Subcutaneous adipose tissue (tissue), 4 donors: Measurements from ENCODE around the gene CTBS. TPM values are rescaled to one million over a fixed set of nuclear protein-coding genes. Genes with fewer than 3 reads are reported as not detected.

ENCODE experiments used
- total RNA-seq, 4 donors: library from RNA; depleted of rRNA; stranded (reverse); fragments of >200 nt; gene quantifications; one replicate each; pipeline ENCODE4 v1.1.0, GENCODE V29; 2016
- TF ChIP-seq, protein P1 (sequence below): fragments of 450-650 bp; IDR thresholded peaks from one replicate; pipeline ENCODE4 v1.5.1; 2016; ENCODE audit warnings: low read depth, mild to moderate bottlenecking, control low read depth, antibody characterized with exemption, moderate library complexity

The CTBS gene
- total RNA-seq, 4 donors from 2014 or later, result 13.0 to 26.5 (median 20.1) TPM

DNA sequence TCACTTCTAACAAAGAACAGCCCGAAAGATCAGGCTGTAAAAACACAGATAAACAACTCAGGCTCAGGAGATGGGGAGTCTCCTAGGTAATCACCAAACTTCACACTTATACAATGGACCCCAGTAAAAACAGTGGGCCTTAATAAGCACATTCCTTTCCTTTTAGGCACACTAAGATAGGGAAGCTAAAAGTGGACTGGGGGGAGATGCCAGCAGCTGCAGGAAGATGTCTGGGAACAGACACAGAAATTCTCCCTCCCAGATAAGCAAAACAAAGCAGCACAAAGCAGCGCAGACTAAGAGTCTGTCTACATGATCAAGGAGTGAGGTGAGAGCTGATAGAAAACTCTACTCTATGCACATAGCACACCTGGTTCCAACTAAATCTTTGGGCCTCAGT lies 29.0 kb upstream of the CTBS start:
- TF ChIP-seq, protein P1, sequence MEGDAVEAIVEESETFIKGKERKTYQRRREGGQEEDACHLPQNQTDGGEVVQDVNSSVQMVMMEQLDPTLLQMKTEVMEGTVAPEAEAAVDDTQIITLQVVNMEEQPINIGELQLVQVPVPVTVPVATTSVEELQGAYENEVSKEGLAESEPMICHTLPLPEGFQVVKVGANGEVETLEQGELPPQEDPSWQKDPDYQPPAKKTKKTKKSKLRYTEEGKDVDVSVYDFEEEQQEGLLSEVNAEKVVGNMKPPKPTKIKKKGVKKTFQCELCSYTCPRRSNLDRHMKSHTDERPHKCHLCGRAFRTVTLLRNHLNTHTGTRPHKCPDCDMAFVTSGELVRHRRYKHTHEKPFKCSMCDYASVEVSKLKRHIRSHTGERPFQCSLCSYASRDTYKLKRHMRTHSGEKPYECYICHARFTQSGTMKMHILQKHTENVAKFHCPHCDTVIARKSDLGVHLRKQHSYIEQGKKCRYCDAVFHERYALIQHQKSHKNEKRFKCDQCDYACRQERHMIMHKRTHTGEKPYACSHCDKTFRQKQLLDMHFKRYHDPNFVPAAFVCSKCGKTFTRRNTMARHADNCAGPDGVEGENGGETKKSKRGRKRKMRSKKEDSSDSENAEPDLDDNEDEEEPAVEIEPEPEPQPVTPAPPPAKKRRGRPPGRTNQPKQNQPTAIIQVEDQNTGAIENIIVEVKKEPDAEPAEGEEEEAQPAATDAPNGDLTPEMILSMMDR, result no peak

- TF ChIP-seq, protein P1, result no peak
These were observed 26.6 kb upstream of the CTBS start for GRCh38 chr1:84600796-84601195.

DNA sequence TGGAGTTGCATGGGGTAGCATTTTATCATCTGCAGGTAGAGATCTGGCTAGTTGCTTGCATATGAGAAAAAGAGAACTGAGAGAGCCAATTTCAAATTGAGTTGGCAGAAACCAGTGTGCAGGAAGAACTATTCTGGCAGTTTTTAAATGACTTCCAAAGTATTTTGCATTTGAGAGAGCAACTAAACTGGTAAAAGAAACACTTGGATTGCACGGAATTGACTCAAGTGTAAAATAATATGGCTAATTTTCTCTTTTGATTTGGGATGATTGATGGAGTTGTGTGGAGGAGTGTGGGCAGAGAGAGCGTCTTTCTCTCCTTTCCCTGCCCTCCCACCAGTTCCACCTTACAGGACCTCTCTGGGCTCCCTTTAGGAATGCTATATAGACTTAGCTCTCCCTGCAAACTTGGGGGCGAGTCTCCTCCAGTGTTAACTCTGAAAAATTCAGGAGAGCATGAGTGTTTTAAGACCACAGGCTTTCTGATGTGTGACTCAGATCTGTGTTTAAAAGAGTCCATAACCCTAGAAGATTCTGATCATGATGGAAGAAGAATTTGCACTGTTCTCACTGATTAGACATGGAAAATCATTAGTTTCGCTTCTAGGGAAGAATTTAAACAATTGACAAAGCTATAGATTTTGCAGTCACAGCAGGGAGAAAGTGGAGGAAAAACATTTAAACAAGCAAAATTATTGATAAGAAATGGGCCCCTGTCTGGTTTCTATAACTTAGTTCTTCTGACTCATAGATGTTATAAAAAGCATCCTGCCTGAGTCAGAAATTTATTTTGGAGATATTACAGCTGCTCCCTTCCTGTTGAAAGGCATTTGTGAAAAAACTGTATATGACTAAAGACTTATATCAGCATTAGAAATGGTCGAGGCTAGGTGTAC lies 24.9 kb upstream of the CTBS start:
- TF ChIP-seq, protein P1, result no peak

DNA sequence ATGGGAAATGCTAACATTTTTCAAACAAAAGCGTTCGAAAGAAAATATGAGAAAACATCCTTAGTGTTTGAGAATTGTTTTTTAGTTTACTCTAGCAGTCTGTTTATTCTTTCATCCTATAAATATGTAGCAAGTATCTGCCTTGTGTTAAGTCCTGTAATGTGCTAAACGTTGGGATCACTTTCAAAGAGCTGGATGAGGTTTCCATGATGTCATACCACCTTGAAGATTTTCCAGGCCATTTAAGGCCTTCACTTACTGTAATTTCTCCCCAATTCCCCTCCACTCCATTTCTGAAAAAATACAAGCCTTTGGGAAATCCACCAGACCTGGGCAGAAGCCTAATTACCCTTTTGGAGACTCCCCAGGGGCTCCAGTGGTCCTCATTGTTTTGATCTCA lies 24.2 kb upstream of the CTBS start:
- TF ChIP-seq, protein P1, result no peak

DNA sequence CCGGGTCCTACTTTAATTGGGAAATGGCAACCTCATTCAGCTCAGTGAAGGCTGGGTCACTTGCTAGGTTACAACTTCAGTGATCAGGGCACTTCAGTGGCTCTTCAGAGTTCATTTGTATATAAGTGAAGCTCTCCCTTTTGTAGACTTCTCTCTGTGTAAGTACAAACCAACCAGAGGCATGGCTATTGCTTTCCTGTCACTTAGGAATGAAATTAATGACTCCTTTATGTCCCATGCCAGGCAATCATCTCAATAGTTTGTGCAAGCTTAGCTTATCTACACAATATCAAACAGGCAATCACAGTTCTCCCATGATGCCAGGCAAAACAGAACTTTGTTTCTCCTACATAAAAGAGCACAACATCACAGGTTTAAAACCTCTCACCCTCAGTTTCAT lies 22.8 kb upstream of the CTBS start:
- TF ChIP-seq, protein P1, result no peak

DNA sequence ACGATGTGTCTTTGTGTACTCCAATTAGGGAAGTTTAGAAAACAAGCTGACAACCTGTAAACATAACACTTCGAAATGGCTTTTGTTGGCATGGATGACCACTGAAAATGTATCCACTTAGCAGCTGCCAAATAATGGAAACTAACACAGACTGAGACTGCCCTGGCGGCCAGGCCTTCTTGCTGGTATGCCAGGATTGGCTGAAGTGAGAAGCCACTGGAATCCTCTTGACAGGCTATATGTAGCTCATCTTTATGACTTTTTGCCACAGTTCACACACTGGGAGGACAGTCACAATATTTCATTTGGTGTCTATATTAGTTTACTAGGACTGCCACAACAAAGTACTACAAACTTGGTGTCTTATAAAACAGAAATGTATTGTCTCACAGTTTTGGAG lies 12.9 kb upstream of the CTBS start:
- TF ChIP-seq, protein P1, result no peak

DNA sequence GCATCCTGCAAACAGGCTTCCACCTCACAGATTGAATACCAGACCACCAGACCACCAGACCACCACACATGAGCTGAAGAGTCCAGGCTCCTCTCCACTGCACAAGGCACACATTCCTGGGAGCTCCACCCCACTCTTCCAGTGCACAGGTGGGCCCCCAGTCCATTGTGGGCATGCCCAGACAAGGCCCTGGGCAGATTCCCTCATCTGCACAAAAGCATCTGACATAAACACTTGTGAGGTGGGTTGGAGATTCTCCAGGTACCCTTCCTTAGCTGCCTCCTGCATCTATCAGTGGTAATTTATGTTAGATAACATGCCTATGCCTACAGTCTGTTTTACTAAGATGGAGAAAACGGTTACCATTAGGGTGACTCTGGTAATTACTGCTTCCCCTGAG lies 11.6 kb upstream of the CTBS start:
- TF ChIP-seq, protein P1, result no peak
